MM.1S (cell line): ENCODE results near the gene KLHL36.

ENCODE experiments used
- CTCF ChIP-seq: fragments of 300-600 bp; sonication (generic); IDR thresholded peaks from 2 replicates; pipeline ENCODE4 v1.5.1; 2016; ENCODE audit warnings: antibody characterized with exemption, low read length, mixed read lengths
- EZH2 ChIP-seq: fragments of 300-600 bp; sonication (generic); optimal IDR thresholded peaks from 2 replicates; pipeline ENCODE3; 2017; ENCODE audit warnings: low read depth, mild to moderate bottlenecking, antibody characterized with exemption, low read length, mixed read lengths

- TF ChIP-seq CTCF, result no peak
- TF ChIP-seq EZH2, result no peak
Observed at GRCh38 chr16:84647828-84648594, at the start of gene KLHL36.
